Right cardiac atrium (tissue), 5 donors: ENCODE results near the gene PSMB11. TPM values are rescaled to one million over a fixed set of nuclear protein-coding genes. Genes with fewer than 3 reads are reported as not detected.
A peak's percentile ranks its signal among the peaks of the same experiment; 100 is the strongest.

Experiments
- ATAC-seq, 2 donors: fragments of 200-7000 bp; cut with Tn5 transposase; one replicate each; pipeline versions ENCODE4 v1.8.0 to v1.9.1; 2020; ENCODE audit warnings: moderate library complexity in 2 of 2, mild to moderate bottlenecking in 1 of 2
- DNase-seq, 3 donors: peaks; one replicate each; pipeline ENCODE4 v3.0.0-alpha.2; 2020
- H3K27ac ChIP-seq: one replicate; pipeline ENCODE4 v1.5.1; 2013; ENCODE audit warnings: mild to moderate bottlenecking, low read length, control low read depth, moderate library complexity
- H3K27me3 ChIP-seq: one replicate; pipeline ENCODE4 v1.6.1; 2013; ENCODE audit not compliant: control insufficient read depth, insufficient read depth
- H3K4me1 ChIP-seq: one replicate; pipeline ENCODE4 v1.6.1; 2013; ENCODE audit warnings: low read length; ENCODE audit not compliant: control insufficient read depth, insufficient read depth
- H3K4me3 ChIP-seq: one replicate; pipeline ENCODE4 v1.5.1; 2013; ENCODE audit warnings: low read length, control low read depth
- H3K9me3 ChIP-seq: one replicate; pipeline ENCODE4 v1.6.1; 2013; ENCODE audit warnings: low read length; ENCODE audit not compliant: control insufficient read depth
- whole genome bisulfite sequencing: extraction: QIAGEN DNeasy Blood & Tissue Kit; methylation state at CpG from one replicate; pipeline ENCODE4 v1.1.7; 2013; 5-methylcytosine and 5-hydroxymethylcytosine counted together
- intact Hi-C, 4 donors: fragments of 100-400 bp; cut with DNase I; formaldehyde crosslinking; loops; one replicate each; pipeline versions ENCODE4 v1.11.0 to v1.14.0; 2022 to 2023
- polyA plus RNA-seq: library from polyadenylated mRNA; stranded (reverse); fragments of 200-250 nt; gene quantifications from one replicate; pipeline ENCODE4 v1.2.3, GENCODE V29; 2013
- total RNA-seq, 4 donors: library from RNA; stranded (reverse); fragmentation: NEBNext Ultra II Directional; extraction: Animal tissue kit (Norgen Biotek cat#: 25700); gene quantifications; one replicate each; pipeline ENCODE4 v1.2.1, GENCODE V29; 2021
- donor health status: healthy with polysubstance abuse.
- donor health status: DM: no; HTN: yes; CAD: no.
- donor health status: DM: no; HTN: no; CAD: no.
- donor health status: DM: no; HTN: yes; CAD: no; lungs with severe emphysema.
- donor health status: DM: yes; HTN: yes; CAD: no.

PSMB11 gene
- total and polyA plus RNA-seq, 5 donors: not detected

- Histone ChIP-seq H3K27me3 (no peaks in the 10 kb centered on the region), H3K4me1 (peaks cover 5% of the 10 kb centered on the region), H3K4me3 (no peak overlapping the region), H3K9me3 (no peaks in the 10 kb centered on the region), H3K27ac (no peak overlapping the region)
- ATAC-seq: no peak
- intact Hi-C loops: no loop called here
- 86% methylated on average over 3 of the region's 3 CpGs for WGBS
- no peak for DNase-seq
Measured at GRCh38 chr14:23066368-23066767, 24.4 kb downstream of the PSMB11 start.

- Histone ChIP-seq H3K9me3 (no peaks in the 10 kb centered on the region), H3K27ac (no peak overlapping the region), H3K27me3 (no peaks in the 10 kb centered on the region), H3K4me3 (no peak overlapping the region), H3K4me1 (peaks cover 5% of the 10 kb centered on the region)
- ATAC-seq: no peak
- WGBS: 87% methylated on average over 23 of the region's 23 CpGs
- peak in 2 of 3 donors; percentile 29 to 61 for DNase-seq
- intact Hi-C loops: no loop called here
Measured at GRCh38 chr14:23066855-23067744, 25.1 kb downstream of the PSMB11 start.

- intact Hi-C loops: no loop called here
Measured at GRCh38 chr14:23067847-23068788, 26.1 kb downstream of the PSMB11 start.

GRCh38 chr14:23068789-23069412 lies 26.9 kb downstream of the PSMB11 start:
- intact Hi-C loops: no loop called here
- ATAC-seq: peak; percentile 66 to 68
- Histone ChIP-seq H3K4me1 (peaks cover 4% of the 10 kb centered on the region), H3K27me3 (no peaks in the 10 kb centered on the region), H3K4me3 (no peak overlapping the region), H3K27ac (no peak overlapping the region), H3K9me3 (no peaks in the 10 kb centered on the region)
- peak; percentile 68 to 84 (median 74) for DNase-seq
- WGBS: 27% methylated on average over 8 of the region's 8 CpGs

More at GRCh38 chr14:23067847-23068788, 26.1 kb downstream of the PSMB11 start:
- DNase-seq (peak in 2 of 3 donors; percentile 41 to 49), ATAC-seq (no peak)
- no peak overlapping the region for H3K4me3 ChIP-seq
- H3K27me3 ChIP-seq: no peaks in the 10 kb centered on the region
- H3K27ac ChIP-seq: no peak overlapping the region
- H3K9me3 ChIP-seq: no peaks in the 10 kb centered on the region
- WGBS: 73% methylated on average over 14 of the region's 14 CpGs
- peaks cover 4% of the 10 kb centered on the region for H3K4me1 ChIP-seq

DNA sequence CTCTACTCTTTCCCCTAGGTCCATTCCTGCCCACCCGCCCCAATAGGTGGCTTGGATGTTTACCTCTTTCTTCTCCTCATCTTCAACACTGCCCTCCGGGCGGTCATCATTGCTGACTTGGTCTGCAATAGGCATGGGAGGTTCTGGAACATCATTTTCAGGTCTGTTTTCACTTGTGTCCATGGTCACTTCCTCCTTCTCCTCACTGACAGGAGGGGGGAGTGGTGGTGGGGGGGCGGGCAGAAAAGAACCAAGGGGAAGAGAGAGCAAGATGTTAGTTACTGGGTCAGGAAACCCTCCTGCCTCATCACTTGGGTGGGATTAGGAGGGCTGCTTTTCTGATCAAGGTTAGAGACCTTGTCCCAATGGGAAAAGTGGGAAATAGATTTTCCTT lies 27.4 kb downstream of the PSMB11 start:
- intact Hi-C loops: no loop called here
- DNase-seq: peak in 1 of 3 donors; percentile 37
- H3K27me3 ChIP-seq: no peaks in the 10 kb centered on the region
- H3K27ac ChIP-seq: peak overlapping the region; percentile 10
- no peak for ATAC-seq
- 87% methylated on average over 4 of the region's 4 CpGs for WGBS
- no peaks in the 10 kb centered on the region for H3K9me3 ChIP-seq
- H3K4me3 ChIP-seq: no peak overlapping the region
- peaks cover 4% of the 10 kb centered on the region for H3K4me1 ChIP-seq

DNA sequence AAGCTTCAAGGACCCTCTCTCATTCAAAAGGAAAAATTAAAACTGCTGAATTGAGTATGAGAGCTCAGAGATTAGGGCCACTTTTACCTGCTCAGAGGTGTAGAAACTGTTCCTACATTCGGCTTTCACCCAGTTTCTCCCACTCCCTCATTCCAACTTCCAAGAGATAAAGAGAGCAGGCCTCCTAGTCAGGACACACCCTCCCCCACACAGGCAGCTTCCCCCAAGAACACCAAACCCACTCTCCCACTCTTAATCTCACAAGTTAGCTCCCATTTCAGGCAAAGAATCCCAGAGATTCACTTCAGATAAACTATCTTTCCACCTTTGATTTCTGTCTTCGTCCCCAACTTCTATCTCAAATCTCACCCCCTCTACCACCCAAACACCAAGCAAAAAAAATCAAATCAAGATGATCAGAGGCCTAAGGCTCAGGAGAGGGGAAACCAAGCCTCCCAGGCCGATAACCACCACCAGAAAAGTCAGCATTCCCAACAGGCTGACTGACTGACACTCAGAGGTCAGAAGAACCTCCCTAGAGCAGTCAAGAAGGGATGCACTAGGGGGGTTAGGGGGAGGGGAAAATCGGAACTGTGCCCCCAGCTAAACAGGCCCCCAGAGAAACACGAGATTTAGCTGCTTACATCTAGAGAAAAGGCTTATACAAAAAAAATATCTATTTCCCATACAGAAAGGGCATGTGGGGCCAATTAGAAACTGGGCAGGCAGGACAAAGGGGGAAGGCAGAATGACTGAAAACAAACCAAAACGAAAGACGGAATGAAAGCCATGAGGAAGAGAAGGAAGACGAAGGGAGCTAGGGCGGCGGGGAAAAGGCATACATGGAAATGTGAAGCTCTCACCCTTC lies 28.5 kb downstream of the PSMB11 start:
- 9% methylated on average over 10 of the region's 10 CpGs for WGBS
- no peaks in the 10 kb centered on the region for H3K9me3 ChIP-seq
- H3K4me3 ChIP-seq: peak overlapping the region; percentile 84
- peak overlapping the region; percentile 51 for H3K27ac ChIP-seq
- H3K27me3 ChIP-seq: no peaks in the 10 kb centered on the region
- H3K4me1 ChIP-seq: peaks cover 4% of the 10 kb centered on the region
- intact Hi-C loops: no loop called here
- DNase-seq (peak in 1 of 3 donors; percentile 29), ATAC-seq (no peak)

DNA sequence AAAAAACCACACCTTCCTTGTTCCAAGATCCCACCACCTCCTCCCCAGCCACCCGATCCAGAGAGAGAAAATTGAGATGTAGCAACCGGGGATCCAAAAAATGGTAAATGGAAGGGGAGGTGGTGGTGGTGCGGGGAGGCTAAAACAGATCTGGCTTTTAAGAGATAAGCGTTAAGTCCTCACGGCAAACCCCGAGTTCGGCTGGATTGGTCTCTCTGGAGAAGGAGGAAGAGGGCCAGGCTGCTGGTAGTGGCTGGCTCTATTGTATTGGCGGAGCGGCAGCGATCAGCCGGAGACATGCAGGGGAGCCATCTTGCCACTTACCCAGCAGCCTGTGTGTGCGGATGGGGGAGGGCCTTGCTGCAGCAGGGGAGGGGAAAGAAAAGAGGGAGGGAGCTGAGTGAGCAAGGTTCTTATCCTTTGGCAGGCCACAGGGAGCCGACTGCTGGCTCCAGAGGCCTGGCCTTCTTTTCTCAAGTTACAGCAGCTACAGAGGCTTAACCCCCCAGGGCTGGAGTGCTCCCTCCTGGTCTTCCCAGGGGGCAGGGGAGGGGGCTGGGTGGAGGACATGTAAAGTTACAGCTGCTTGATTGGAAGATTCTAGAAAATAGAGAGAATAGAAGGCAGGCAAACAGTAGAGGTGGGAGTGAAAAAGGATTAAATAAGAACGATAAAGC lies 29.4 kb downstream of the PSMB11 start:
- 1% methylated on average over 14 of the region's 14 CpGs for WGBS
- intact Hi-C loops: no loop called here
- DNase-seq: peak; percentile 86 to 93 (median 92)
- Histone ChIP-seq H3K9me3 (no peaks in the 10 kb centered on the region), H3K27me3 (no peaks in the 10 kb centered on the region), H3K27ac (peak overlapping the region; percentile 87), H3K4me3 (peak overlapping the region; percentile 84), H3K4me1 (peaks cover 4% of the 10 kb centered on the region)
- peak; percentile 93 to 95 for ATAC-seq

DNA sequence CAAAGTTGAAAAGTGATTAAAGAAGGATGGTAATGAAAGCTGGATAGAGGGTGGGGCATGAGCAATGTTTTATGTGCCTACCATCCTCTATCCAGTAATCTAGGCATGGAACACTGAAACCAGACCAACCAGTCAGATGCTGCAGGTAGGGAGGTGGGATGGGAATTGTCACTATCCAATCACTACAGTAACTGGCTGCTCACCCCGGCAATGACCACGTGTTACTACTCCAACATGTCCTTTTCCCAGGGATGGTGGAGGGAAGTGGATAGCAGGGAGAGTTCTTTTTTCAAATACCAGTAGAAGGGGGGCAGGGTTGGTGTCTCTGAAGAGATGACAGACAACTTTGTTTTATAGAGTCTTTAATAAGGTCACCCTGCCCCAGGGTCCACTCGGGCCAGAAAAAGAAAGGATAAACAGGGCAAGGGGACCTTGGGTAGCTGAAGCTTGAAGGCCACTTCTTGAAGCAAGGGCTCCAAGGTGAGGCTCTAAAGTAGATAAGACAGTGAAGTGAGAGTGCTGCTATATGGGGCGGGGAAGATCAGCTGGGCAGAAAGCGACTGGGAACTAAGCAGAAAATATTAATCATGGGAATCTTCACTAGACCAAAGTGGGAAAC lies 30.0 kb downstream of the PSMB11 start:
- DNase-seq (peak in 2 of 3 donors; percentile 18 to 30), ATAC-seq (peak in 1 of 2 donors; percentile 6)
- peaks cover 4% of the 10 kb centered on the region for H3K4me1 ChIP-seq
- H3K27ac ChIP-seq: peak overlapping the region; percentile 65
- no peaks in the 10 kb centered on the region for H3K9me3 ChIP-seq
- intact Hi-C loops: no loop called here
- 40% methylated on average over 5 of the region's 5 CpGs for WGBS
- H3K27me3 ChIP-seq: no peaks in the 10 kb centered on the region
- no peak overlapping the region for H3K4me3 ChIP-seq

DNA sequence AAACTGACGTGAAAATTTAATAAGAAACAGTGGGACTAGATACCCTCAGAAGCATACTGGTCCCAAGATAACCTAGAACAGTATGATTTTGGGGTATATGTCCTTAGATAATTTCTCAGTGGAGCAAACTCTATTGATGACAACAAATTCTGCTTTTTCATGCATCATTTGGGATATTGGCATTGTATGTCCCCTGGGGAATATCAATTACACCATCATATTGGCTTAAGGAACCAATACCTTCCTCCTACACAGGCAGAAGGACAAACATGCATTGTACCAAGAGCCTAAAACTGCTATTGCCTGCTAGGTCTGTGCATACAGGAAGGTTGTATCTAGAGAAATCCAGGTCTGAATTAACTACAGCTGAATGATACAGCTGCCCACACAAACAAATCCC lies 32.9 kb downstream of the PSMB11 start:
- Histone ChIP-seq H3K27me3 (no peaks in the 10 kb centered on the region), H3K27ac (no peak overlapping the region), H3K4me1 (peaks cover 6% of the 10 kb centered on the region), H3K9me3 (no peaks in the 10 kb centered on the region), H3K4me3 (no peak overlapping the region)
- intact Hi-C loops: no loop called here
- 90% methylated on average over 1 of the region's 1 CpG for WGBS
- ATAC-seq: no peak
- DNase-seq: no peak
